Measurements from ENCODE around the gene SEMA5B.
A peak's percentile ranks its signal among the peaks of the same experiment; 100 is the strongest.

Gene SEMA5B

DNA sequence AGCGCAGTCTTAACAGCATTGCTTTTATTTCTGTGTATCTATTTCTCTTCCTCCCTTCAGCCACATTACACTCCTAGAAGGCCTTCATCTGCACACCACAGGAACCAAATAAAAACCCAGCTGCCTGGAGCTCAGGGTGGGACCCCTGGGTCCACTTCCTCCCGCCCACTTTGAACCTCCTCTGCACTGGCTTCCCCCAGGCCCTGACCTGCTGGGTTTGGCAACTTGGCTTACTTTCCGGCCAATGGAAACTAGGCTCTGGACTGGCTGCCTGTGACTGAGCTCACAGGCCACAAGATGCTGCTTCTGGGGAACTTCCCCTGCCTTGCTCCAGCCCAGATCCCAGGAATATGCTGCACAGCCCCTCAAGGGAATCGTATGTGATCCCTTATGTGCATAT lies 89.8 kb downstream of the SEMA5B start:
- Histone ChIP-seq H3K4me3 (replicated peaks; ENCODE audit: insufficient read depth, low read length) (no peak overlapping the region), H3K27ac (replicated peaks) (no peak overlapping the region), H3K27me3 (ENCODE audit: insufficient read depth, poor library complexity, severe bottlenecking) (no peaks in the 10 kb centered on the region)
- DNase-seq (ENCODE audit: low read depth in 1 of 2, low spot score in 1 of 2): no peak
- TF ChIP-seq, protein P1, sequence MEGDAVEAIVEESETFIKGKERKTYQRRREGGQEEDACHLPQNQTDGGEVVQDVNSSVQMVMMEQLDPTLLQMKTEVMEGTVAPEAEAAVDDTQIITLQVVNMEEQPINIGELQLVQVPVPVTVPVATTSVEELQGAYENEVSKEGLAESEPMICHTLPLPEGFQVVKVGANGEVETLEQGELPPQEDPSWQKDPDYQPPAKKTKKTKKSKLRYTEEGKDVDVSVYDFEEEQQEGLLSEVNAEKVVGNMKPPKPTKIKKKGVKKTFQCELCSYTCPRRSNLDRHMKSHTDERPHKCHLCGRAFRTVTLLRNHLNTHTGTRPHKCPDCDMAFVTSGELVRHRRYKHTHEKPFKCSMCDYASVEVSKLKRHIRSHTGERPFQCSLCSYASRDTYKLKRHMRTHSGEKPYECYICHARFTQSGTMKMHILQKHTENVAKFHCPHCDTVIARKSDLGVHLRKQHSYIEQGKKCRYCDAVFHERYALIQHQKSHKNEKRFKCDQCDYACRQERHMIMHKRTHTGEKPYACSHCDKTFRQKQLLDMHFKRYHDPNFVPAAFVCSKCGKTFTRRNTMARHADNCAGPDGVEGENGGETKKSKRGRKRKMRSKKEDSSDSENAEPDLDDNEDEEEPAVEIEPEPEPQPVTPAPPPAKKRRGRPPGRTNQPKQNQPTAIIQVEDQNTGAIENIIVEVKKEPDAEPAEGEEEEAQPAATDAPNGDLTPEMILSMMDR (IDR thresholded peaks at IDR 0.05; ENCODE audit: insufficient read depth, low read length): no peak
- no peak for TF ChIP-seq POLR2AphosphoS5 (IDR thresholded peaks at IDR 0.05; ENCODE audit: low read depth)
- TF ChIP-seq, protein P2, sequence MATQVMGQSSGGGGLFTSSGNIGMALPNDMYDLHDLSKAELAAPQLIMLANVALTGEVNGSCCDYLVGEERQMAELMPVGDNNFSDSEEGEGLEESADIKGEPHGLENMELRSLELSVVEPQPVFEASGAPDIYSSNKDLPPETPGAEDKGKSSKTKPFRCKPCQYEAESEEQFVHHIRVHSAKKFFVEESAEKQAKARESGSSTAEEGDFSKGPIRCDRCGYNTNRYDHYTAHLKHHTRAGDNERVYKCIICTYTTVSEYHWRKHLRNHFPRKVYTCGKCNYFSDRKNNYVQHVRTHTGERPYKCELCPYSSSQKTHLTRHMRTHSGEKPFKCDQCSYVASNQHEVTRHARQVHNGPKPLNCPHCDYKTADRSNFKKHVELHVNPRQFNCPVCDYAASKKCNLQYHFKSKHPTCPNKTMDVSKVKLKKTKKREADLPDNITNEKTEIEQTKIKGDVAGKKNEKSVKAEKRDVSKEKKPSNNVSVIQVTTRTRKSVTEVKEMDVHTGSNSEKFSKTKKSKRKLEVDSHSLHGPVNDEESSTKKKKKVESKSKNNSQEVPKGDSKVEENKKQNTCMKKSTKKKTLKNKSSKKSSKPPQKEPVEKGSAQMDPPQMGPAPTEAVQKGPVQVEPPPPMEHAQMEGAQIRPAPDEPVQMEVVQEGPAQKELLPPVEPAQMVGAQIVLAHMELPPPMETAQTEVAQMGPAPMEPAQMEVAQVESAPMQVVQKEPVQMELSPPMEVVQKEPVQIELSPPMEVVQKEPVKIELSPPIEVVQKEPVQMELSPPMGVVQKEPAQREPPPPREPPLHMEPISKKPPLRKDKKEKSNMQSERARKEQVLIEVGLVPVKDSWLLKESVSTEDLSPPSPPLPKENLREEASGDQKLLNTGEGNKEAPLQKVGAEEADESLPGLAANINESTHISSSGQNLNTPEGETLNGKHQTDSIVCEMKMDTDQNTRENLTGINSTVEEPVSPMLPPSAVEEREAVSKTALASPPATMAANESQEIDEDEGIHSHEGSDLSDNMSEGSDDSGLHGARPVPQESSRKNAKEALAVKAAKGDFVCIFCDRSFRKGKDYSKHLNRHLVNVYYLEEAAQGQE (IDR thresholded peaks at IDR 0.05; ENCODE audit: insufficient replicate concordance, low read depth): no peak
- TF ChIP-seq GABPA (IDR thresholded peaks at IDR 0.05; ENCODE audit: low read depth): no peak
- no peak for TF ChIP-seq SPI1 (IDR thresholded peaks at IDR 0.05; ENCODE audit: borderline replicate concordance, low read depth)

DNA sequence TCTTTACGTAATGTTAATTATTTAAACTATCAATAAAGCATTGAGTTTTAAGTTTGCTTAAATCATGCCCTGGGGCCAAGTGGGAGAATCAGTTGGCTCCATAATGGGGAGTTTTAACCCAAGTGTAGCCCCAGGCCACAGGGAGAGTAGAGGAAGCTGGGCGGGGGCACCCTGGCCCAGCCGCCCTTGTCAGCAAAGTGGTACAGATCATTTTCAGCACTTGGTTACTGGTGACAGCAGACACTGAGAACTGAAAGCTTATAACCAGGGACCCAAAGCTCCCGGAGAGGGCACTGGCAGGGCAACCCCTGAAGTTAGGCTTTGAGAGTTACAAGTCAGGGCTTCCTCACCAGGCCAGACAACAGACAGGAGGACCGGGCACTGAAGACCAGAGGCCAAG lies 90.6 kb downstream of the SEMA5B start:
- no peak for TF ChIP-seq GABPA (IDR thresholded peaks at IDR 0.05; ENCODE audit: low read depth)
- TF ChIP-seq, protein P2 (IDR thresholded peaks at IDR 0.05; ENCODE audit: insufficient replicate concordance, low read depth): peak; percentile 51
- no peak for DNase-seq (ENCODE audit: low read depth in 1 of 2, low spot score in 1 of 2)

DNA sequence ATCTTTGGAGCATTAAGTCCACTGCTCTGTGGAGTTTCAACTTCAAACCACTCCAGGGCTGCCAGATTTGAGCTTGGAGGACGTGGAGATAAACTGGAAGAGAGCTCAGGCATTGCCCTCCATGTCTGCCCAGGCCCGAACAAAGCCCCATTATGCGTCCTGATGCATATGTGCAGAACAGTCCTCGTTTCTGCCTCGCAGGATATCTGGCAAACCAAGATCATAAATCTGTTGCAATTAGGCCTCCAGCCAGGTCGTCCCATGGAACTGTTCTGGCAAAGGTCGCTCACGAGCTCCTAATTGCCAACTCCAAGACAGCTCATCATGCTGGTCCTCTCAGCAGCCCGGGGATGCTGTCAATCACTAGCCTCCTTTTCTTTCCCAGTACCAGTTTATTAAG lies 91.2 kb downstream of the SEMA5B start:
- H3K27me3 ChIP-seq (ENCODE audit: insufficient read depth, poor library complexity, severe bottlenecking): no peaks in the 10 kb centered on the region
- TF ChIP-seq SPI1 (IDR thresholded peaks at IDR 0.05; ENCODE audit: borderline replicate concordance, low read depth): no peak
- TF ChIP-seq, protein P2 (IDR thresholded peaks at IDR 0.05; ENCODE audit: insufficient replicate concordance, low read depth): no peak
- TF ChIP-seq, protein P1 (IDR thresholded peaks at IDR 0.05; ENCODE audit: insufficient read depth, low read length): no peak
- no peak for TF ChIP-seq GABPA (IDR thresholded peaks at IDR 0.05; ENCODE audit: low read depth)
- no peak for TF ChIP-seq POLR2AphosphoS5 (IDR thresholded peaks at IDR 0.05; ENCODE audit: low read depth)
- H3K4me3 ChIP-seq (replicated peaks; ENCODE audit: insufficient read depth, low read length): no peak overlapping the region
- H3K27ac ChIP-seq (replicated peaks): no peak overlapping the region
- no peak for DNase-seq (ENCODE audit: low read depth in 1 of 2, low spot score in 1 of 2)

More for the DNA sequence above, 90.6 kb downstream of the SEMA5B start:
- Histone ChIP-seq H3K27ac (replicated peaks) (no peak overlapping the region), H3K27me3 (ENCODE audit: insufficient read depth, poor library complexity, severe bottlenecking) (no peaks in the 10 kb centered on the region), H3K4me3 (replicated peaks; ENCODE audit: insufficient read depth, low read length) (no peak overlapping the region)

DNA sequence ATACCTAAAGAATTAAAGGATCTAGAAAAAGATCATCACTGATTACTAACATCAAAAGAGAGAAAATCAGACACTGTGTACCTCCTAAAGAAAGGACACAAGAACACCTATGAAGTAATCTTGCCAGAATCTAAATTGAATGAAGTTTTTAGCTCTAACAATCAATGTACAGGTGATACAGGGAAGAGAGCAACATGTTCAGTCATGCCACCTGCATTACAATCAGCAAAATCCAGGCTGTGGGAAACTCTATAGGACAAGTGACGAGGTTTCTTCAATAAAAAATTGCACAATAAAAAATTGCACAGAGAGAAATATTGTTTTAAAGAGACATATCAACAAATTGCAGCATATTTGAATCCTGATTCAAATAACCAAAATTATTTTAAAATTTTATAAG lies 93.3 kb downstream of the SEMA5B start:
- TF ChIP-seq GABPA (IDR thresholded peaks at IDR 0.05; ENCODE audit: low read depth): no peak
- TF ChIP-seq, protein P2 (IDR thresholded peaks at IDR 0.05; ENCODE audit: insufficient replicate concordance, low read depth): no peak
- TF ChIP-seq POLR2AphosphoS5 (IDR thresholded peaks at IDR 0.05; ENCODE audit: low read depth): no peak
- TF ChIP-seq, protein P1 (IDR thresholded peaks at IDR 0.05; ENCODE audit: insufficient read depth, low read length): no peak
- TF ChIP-seq SPI1 (IDR thresholded peaks at IDR 0.05; ENCODE audit: borderline replicate concordance, low read depth): no peak
- Histone ChIP-seq H3K27me3 (ENCODE audit: insufficient read depth, poor library complexity, severe bottlenecking) (peaks cover under 1% of the 10 kb centered on the region), H3K27ac (replicated peaks) (no peak overlapping the region), H3K4me3 (replicated peaks; ENCODE audit: insufficient read depth, low read length) (no peak overlapping the region)
- no peak for DNase-seq (ENCODE audit: low read depth in 1 of 2, low spot score in 1 of 2)

Measured in HL-60 (cell line).